IPS-NIHi11 (cell line): ENCODE results near the gene PNRC2.
"Not testable (repeated sequence)": the region's sequence is repeated elsewhere in the genome, so short reads cannot be mapped to it uniquely, and the experiment has no call there.

Experiments
- DNase-seq: peaks from one replicate; pipeline ENCODE4 v3.0.0; 2012; ENCODE audit warnings: mixed read lengths, low spot score

The PNRC2 gene

GRCh38 chr1:23992011-23992410, 32.4 kb downstream of the PNRC2 start:
- not testable (repeated sequence) for DNase-seq

- no peak for DNase-seq
Observed at GRCh38 chr1:23995431-23995837, 35.8 kb downstream of the PNRC2 start.

GRCh38 chr1:23996700-23997229, 37.1 kb downstream of the PNRC2 start:
- no peak for DNase-seq

GRCh38 chr1:23997812-23998211, 38.2 kb downstream of the PNRC2 start:
- no peak for DNase-seq

- DNase-seq = no peak
Observed at GRCh38 chr1:23999156-23999671, 39.6 kb downstream of the PNRC2 start.

- DNase-seq = no peak
Observed at GRCh38 chr1:24002695-24003094, 43.1 kb downstream of the PNRC2 start.

GRCh38 chr1:24003331-24003972, 43.8 kb downstream of the PNRC2 start:
- peak; percentile 34 for DNase-seq

GRCh38 chr1:24004132-24004531, 44.5 kb downstream of the PNRC2 start:
- DNase-seq = no peak

GRCh38 chr1:24005163-24005562, 45.5 kb downstream of the PNRC2 start:
- no peak for DNase-seq

GRCh38 chr1:24007079-24007478, 47.5 kb downstream of the PNRC2 start:
- no peak for DNase-seq

- not testable (repeated sequence) for DNase-seq
Observed at GRCh38 chr1:24008574-24009184, 49.1 kb downstream of the PNRC2 start.

- peak; percentile 31 for DNase-seq
Observed at GRCh38 chr1:24009406-24009805, 49.8 kb downstream of the PNRC2 start.

GRCh38 chr1:24010650-24011049, 51.0 kb downstream of the PNRC2 start:
- no peak for DNase-seq

GRCh38 chr1:24012878-24013277, 53.2 kb downstream of the PNRC2 start:
- not testable (repeated sequence) for DNase-seq
